ENCODE data around the gene ABCC11.

DNA sequence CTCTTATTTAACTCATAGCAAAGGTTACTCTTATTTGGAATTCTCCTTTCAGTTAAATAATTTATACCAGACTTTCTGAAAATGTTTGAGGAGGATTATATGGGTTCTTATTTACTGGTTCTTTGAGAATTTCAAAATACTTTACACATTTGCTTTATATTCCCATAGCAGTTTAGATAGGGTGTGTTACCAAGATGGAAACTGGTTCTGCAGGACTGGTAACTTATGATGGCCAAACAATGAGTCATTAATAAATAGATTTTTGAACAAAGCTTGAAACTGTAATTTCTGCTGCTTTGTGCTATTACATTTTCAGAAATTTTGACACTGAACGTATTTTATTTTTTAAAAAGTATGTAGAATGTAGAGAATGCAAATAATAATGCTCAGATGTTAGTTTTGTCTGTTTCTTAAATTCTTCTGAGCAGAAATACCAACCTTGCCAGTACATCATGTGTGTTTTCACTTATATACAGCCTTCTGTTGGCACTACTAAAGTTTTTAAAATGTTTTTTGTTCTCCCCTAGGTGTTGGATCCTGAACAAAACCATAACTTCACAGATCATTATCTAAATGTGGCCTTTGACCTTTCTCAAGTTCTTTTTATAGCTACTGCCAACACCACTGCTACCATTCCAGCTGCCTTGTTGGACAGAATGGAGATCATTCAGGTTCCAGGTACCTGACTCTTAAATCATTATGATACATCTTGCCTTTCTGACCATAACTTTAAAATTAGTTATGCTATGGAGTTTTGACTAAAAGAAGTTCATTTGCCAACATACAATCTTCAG lies 48.3 kb upstream of the ABCC11 start:
- no peak for TF ChIP-seq ELF4 (IDR thresholded peaks at IDR 0.05)
- no peak for TF ChIP-seq FOXM1 (IDR thresholded peaks at IDR 0.05; ENCODE audit: borderline replicate concordance)
- no peak for TF ChIP-seq SUZ12 (IDR thresholded peaks at IDR 0.05)
- no peak for TF ChIP-seq FOXA1 (IDR thresholded peaks at IDR 0.05)
- TF ChIP-seq BHLHE40 (IDR thresholded peaks at IDR 0.05; ENCODE audit: borderline replicate concordance), result no peak
- TF ChIP-seq SP1 (IDR thresholded peaks at IDR 0.05), result no peak
- TF ChIP-seq ARNT (IDR thresholded peaks at IDR 0.05), result no peak
- TF ChIP-seq L3MBTL2 (conservative IDR thresholded peaks at IDR 0.05), result no peak
- TF ChIP-seq TARDBP (IDR thresholded peaks at IDR 0.05), result no peak
- TF ChIP-seq, protein P1, sequence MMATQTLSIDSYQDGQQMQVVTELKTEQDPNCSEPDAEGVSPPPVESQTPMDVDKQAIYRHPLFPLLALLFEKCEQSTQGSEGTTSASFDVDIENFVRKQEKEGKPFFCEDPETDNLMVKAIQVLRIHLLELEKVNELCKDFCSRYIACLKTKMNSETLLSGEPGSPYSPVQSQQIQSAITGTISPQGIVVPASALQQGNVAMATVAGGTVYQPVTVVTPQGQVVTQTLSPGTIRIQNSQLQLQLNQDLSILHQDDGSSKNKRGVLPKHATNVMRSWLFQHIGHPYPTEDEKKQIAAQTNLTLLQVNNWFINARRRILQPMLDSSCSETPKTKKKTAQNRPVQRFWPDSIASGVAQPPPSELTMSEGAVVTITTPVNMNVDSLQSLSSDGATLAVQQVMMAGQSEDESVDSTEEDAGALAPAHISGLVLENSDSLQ (IDR thresholded peaks at IDR 0.05), result no peak
- TF ChIP-seq ZNF384 (IDR thresholded peaks at IDR 0.05), result no peak
- TF ChIP-seq HDGF (IDR thresholded peaks at IDR 0.05; ENCODE audit: borderline replicate concordance), result no peak
- TF ChIP-seq FOXK2 (IDR thresholded peaks at IDR 0.05), result no peak
- TF ChIP-seq LEF1 (IDR thresholded peaks at IDR 0.05; ENCODE audit: borderline replicate concordance), result no peak
